DOHH2 (cell line): ENCODE results near the gene AMIGO3.

ENCODE experiments used
- H3F3A ChIP-seq: fragments of 200-600 bp; sonication (generic), shearing (Covaris generic); 2 replicates; pipeline ENCODE4 v1.6.0; 2016; ENCODE audit warnings: antibody characterized with exemption, mild to moderate bottlenecking; ENCODE audit not compliant: control insufficient read depth, insufficient read depth
- H3K27ac ChIP-seq: fragments of 200-600 bp; sonication (generic); 2 replicates; pipeline ENCODE4 v1.5.1; 2014; ENCODE audit warnings: low read depth, mild to moderate bottlenecking, low read length, moderate library complexity
- H3K27me3 ChIP-seq: fragments of 200-600 bp; sonication (generic); 2 replicates; pipeline ENCODE4 v1.6.1; 2014; ENCODE audit warnings: mild to moderate bottlenecking, low read length, mixed read lengths; ENCODE audit not compliant: control insufficient read depth
- H3K36me3 ChIP-seq: fragments of 200-600 bp; sonication (generic); 2 replicates; pipeline ENCODE4 v1.6.1; 2014; ENCODE audit warnings: mild to moderate bottlenecking, low read length, moderate library complexity, mixed read lengths; ENCODE audit not compliant: control insufficient read depth
- H3K4me1 ChIP-seq: fragments of 200-600 bp; sonication (generic); 2 replicates; pipeline ENCODE4 v1.6.1; 2014; ENCODE audit warnings: mild to moderate bottlenecking, low read length, mixed read lengths; ENCODE audit not compliant: control insufficient read depth
- H3K4me2 ChIP-seq: fragments of 200-600 bp; sonication (generic); 2 replicates; pipeline ENCODE4 v1.6.0; 2014; ENCODE audit warnings: mild to moderate bottlenecking, low read length, moderate library complexity
- H3K4me3 ChIP-seq: fragments of 200-600 bp; sonication (generic); 2 replicates; pipeline ENCODE4 v1.5.1; 2014; ENCODE audit warnings: mild to moderate bottlenecking, low read length, mixed read lengths
- H3K79me2 ChIP-seq: fragments of 200-600 bp; sonication (generic); 2 replicates; pipeline ENCODE4 v1.6.1; 2014; ENCODE audit warnings: mild to moderate bottlenecking, low read length, mixed read lengths; ENCODE audit not compliant: control insufficient read depth
- H3K9me2 ChIP-seq: fragments of 200-600 bp; sonication (generic); replicated peaks from 2 replicates; pipeline ENCODE4 v1.6.1; 2014; ENCODE audit warnings: mild to moderate bottlenecking, low read length, mixed read lengths; ENCODE audit not compliant: control insufficient read depth
- H3K9me3 ChIP-seq: fragments of 200-600 bp; sonication (generic); 2 replicates; pipeline ENCODE4 v1.6.1; 2014; ENCODE audit warnings: antibody characterized with exemption, low read length, mixed read lengths; ENCODE audit not compliant: control insufficient read depth, insufficient read depth
- H4K20me1 ChIP-seq: fragments of 200-600 bp; sonication (generic); 2 replicates; pipeline ENCODE4 v1.6.0; 2014; ENCODE audit warnings: low read depth, mild to moderate bottlenecking, antibody characterized with exemption, low read length, moderate library complexity; ENCODE audit not compliant: control insufficient read depth, insufficient read depth
- EZH2phosphoT487 ChIP-seq: fragments of 200-600 bp; sonication (generic); IDR thresholded peaks from 2 replicates; pipeline ENCODE4 v1.6.1; 2017; ENCODE audit warnings: borderline replicate concordance, mild to moderate bottlenecking, antibody characterized with exemption, low read length, moderate library complexity, mixed read lengths
- TF ChIP-seq, protein P1 (sequence below): fragments of 200-600 bp; sonication (generic); IDR thresholded peaks from one replicate; pipeline ENCODE4 v1.5.1; 2014; ENCODE audit warnings: antibody characterized with exemption, mild to moderate bottlenecking, low read depth, low read length; ENCODE audit not compliant: poor library complexity, severe bottlenecking

AMIGO3 gene

DNA sequence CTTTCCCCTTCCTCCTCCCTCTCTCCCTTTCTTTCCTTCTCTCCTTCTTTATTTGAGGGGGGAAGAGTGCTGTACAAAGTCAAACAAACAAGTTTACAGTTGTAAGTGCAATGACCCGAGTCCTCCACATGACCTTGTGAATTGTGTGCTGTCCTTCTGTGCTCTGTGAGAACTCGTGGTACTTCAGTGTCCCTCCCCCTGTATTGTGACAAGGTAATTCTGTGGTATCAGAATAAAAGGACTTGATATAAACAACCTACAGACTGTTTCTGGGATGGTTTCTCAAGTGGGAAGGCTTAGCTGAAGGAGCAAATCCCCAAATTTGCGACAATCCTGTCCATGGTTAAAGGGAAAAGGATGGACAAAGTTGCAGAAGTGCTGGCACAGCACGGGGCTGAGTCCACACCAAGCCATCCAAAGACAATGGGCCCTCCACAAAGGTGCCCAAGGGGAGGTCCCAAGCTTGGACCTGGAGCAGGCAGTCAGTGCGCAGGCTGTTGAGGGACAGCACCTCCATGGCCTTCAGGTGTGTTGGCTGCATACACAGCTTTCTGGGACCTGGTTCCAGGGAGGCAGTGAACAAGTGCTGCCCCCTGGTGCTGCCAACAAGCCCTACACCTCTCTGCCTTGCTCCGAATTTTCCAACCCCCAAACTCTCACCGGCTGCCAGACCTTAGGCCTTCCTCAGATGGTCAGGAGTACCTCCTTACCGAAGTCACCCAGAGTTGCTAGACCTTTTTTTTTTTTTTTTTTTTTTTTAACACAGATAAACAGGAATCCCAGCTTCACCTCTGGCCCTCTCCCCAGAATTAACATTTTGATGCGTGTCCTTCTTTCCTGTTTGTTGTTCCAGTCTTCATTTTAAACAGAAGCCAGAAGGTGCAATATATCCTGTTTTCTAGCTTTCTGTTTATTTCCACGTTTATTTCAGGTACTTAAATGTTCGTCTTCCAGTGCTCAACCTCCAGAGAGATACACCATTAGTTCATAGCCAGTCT lies 47.9 kb downstream of the AMIGO3 start:
- H3K27ac ChIP-seq = peak overlapping the region; percentile 7; the same call in 1 of the 2 replicates
- no peaks in the 10 kb centered on the region for H3K9me2 ChIP-seq
- no peak overlapping the region; the same call in 1 of the 2 replicates for H3K4me3 ChIP-seq
- no peaks in the 10 kb centered on the region for H3K27me3 ChIP-seq
- H4K20me1 ChIP-seq = no peaks in the 10 kb centered on the region
- H3K36me3 ChIP-seq = peaks cover 21% of the 10 kb centered on the region
- H3K9me3 ChIP-seq = no peaks in the 10 kb centered on the region
- H3F3A ChIP-seq = peaks cover 5% of the 10 kb centered on the region
- peak overlapping the region; percentile 87 for H3K4me2 ChIP-seq
- H3K4me1 ChIP-seq = peaks cover 18% of the 10 kb centered on the region
- H3K79me2 ChIP-seq = peaks cover 31% of the 10 kb centered on the region
- no peak for TF ChIP-seq EZH2phosphoT487
- TF ChIP-seq, protein P1, sequence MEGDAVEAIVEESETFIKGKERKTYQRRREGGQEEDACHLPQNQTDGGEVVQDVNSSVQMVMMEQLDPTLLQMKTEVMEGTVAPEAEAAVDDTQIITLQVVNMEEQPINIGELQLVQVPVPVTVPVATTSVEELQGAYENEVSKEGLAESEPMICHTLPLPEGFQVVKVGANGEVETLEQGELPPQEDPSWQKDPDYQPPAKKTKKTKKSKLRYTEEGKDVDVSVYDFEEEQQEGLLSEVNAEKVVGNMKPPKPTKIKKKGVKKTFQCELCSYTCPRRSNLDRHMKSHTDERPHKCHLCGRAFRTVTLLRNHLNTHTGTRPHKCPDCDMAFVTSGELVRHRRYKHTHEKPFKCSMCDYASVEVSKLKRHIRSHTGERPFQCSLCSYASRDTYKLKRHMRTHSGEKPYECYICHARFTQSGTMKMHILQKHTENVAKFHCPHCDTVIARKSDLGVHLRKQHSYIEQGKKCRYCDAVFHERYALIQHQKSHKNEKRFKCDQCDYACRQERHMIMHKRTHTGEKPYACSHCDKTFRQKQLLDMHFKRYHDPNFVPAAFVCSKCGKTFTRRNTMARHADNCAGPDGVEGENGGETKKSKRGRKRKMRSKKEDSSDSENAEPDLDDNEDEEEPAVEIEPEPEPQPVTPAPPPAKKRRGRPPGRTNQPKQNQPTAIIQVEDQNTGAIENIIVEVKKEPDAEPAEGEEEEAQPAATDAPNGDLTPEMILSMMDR = peak; percentile 85

DNA sequence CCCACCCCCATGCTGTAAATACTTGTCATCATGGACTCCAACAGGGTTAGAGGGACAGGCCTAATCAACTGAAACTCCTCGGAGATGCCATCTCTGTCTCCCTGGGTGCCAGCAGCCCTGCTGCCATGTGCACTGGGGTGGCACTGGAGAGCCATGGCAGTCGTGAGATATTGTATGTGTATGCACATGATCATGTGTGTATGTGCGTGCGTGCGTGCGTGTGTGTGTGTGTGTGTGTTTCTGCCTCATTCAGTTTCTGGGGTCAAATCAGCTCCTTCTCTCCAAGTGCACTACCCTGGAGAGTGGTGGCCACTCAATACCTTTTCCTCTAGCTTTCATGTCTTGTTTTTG lies 48.6 kb downstream of the AMIGO3 start:
- peaks cover 18% of the 10 kb centered on the region for H3K4me1 ChIP-seq
- H3K27me3 ChIP-seq = no peaks in the 10 kb centered on the region
- H3K36me3 ChIP-seq = peaks cover 14% of the 10 kb centered on the region
- no peaks in the 10 kb centered on the region for H4K20me1 ChIP-seq
- TF ChIP-seq EZH2phosphoT487 = no peak
- TF ChIP-seq, protein P1 = no peak
- no peak overlapping the region for H3K4me2 ChIP-seq
- H3F3A ChIP-seq = peaks cover 5% of the 10 kb centered on the region
- H3K4me3 ChIP-seq = no peak overlapping the region
- H3K79me2 ChIP-seq = peaks cover 31% of the 10 kb centered on the region
- no peak overlapping the region for H3K27ac ChIP-seq
- H3K9me3 ChIP-seq = no peaks in the 10 kb centered on the region
- H3K9me2 ChIP-seq = no peaks in the 10 kb centered on the region

DNA sequence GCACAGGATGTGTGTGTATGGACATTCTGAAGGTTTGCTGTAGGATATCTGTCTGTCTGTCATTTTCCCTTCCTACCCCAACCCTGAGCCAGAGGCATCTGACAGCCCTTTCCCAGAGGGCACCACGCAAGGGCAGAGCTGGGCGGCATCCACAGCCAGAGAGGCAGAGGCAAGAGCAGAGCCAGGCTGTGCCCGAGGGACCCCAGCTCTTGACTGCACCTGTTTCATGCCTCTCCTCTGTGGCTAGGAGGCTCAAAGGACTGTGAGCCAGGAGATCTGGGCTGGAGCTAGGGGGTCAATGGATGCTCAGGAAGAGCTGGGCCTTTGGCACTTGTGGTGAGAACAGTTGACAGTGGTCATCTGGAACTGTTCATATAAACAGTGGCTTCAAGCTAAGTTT lies 50.1 kb downstream of the AMIGO3 start:
- peaks cover 4% of the 10 kb centered on the region for H3K36me3 ChIP-seq
- no peak overlapping the region for H3K4me3 ChIP-seq
- no peaks in the 10 kb centered on the region for H3K27me3 ChIP-seq
- no peak overlapping the region for H3K4me2 ChIP-seq
- TF ChIP-seq, protein P1 = no peak
- no peak for TF ChIP-seq EZH2phosphoT487
- H3K4me1 ChIP-seq = peaks cover 8% of the 10 kb centered on the region
- no peaks in the 10 kb centered on the region for H4K20me1 ChIP-seq
- H3F3A ChIP-seq = peaks cover 5% of the 10 kb centered on the region
- H3K27ac ChIP-seq = no peak overlapping the region
- H3K9me2 ChIP-seq = no peaks in the 10 kb centered on the region
- H3K79me2 ChIP-seq = peaks cover 16% of the 10 kb centered on the region
- no peaks in the 10 kb centered on the region for H3K9me3 ChIP-seq
